NCI-H1694 treated with DMSO at 0.1 percent for 48 hours (cell line): Measurements from ENCODE around the gene LTC4S.
"Not testable (repeated sequence)": the region's sequence is repeated elsewhere in the genome, so short reads cannot be mapped to it uniquely, and the experiment has no call there.

ENCODE experiments used
- DNase-seq: peaks from one replicate; lab custom pipeline; 2025; lab: John Stamatoyannopoulos, UW

The LTC4S gene

GRCh38 chr5:179825655-179826182 lies 31.9 kb downstream of the LTC4S start:
- DNase-seq: no peak

- no peak for DNase-seq
These were observed 33.9 kb downstream of the LTC4S start for GRCh38 chr5:179827680-179828079.

GRCh38 chr5:179828756-179829421 lies 35.1 kb downstream of the LTC4S start:
- no peak for DNase-seq

- DNase-seq: no peak
These were observed 36.1 kb downstream of the LTC4S start for GRCh38 chr5:179829732-179830435.

- no peak for DNase-seq
These were observed 37.2 kb downstream of the LTC4S start for GRCh38 chr5:179830818-179831468.

GRCh38 chr5:179832039-179832745 lies 38.4 kb downstream of the LTC4S start:
- DNase-seq: no peak

- no peak for DNase-seq
These were observed 39.4 kb downstream of the LTC4S start for GRCh38 chr5:179833056-179833708.

GRCh38 chr5:179833709-179834070 lies 39.9 kb downstream of the LTC4S start:
- DNase-seq: no peak

- DNase-seq: no peak
These were observed 40.3 kb downstream of the LTC4S start for GRCh38 chr5:179834120-179834519.

GRCh38 chr5:179834871-179835270 lies 41.1 kb downstream of the LTC4S start:
- not testable (repeated sequence) for DNase-seq

GRCh38 chr5:179836225-179837019 lies 42.6 kb downstream of the LTC4S start:
- no peak for DNase-seq

GRCh38 chr5:179837076-179838011 lies 43.6 kb downstream of the LTC4S start:
- DNase-seq: no peak

- no peak for DNase-seq
These were observed 45.8 kb downstream of the LTC4S start for GRCh38 chr5:179839328-179840256.

- no peak for DNase-seq
These were observed 46.5 kb downstream of the LTC4S start for GRCh38 chr5:179840321-179840720.

GRCh38 chr5:179840766-179841165 lies 47.0 kb downstream of the LTC4S start:
- no peak for DNase-seq

- no peak for DNase-seq
These were observed 47.8 kb downstream of the LTC4S start for GRCh38 chr5:179841621-179842020.
